A549 treated with Hydrocortisone at 1 μM for 4 hours (cell line): ENCODE data around the gene TMEM240. TPM values are rescaled to one million over a fixed set of nuclear protein-coding genes. Genes with fewer than 3 reads are reported as not detected.

Experiments
- total RNA-seq: library from RNA; stranded (reverse); fragments of 200-300 nt; extraction: Qiagen RNA extraction; gene quantifications from 5 replicates; pipeline ENCODE4 v1.2.3, GENCODE V29; 2022

Gene TMEM240
- total RNA-seq = 0.24 to 0.70 TPM (median 0.38 TPM) in 4 of 5 replicates, not detected in the other

DNA sequence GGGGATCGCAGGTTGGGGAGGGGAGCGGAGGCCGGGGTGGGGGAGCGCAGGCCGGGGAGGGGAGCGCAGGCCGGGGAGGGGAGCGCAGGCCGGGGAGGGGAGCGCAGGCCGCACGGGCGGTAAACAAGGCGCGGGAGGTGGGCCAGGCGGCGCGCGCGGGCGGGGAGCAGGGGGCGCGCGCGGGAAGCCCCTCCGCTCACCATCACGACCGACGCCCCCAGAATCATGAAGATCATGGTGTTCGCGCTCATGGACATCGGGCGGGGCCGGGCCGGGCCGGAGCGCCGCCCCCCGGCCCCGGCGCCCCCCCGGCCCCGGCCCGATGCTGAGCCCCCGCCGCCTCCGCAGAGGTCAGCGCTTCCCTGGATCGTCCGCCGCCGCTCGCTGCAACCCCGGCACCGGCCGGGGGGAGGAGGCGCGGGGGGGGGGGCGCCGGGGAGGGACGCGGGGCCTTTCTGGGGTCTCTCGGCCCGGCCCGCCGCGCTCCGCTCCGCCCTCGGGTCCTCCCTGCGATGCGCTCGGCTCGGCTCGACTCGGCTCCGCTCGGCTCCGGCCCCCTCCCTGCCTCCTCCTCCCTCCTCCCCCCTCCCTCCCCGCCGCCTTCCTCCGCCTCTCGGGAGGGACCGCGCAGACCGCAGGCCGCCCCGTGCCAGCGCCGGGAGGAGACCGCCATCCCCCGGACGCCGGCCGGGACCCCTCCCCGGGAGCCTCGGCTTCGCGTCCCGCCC, at the start of gene TMEM240:
TSS of gene TMEM240 (minus strand) at position 535 of the 728 bp plus-strand sequence. CDS start at position 257, 278 bp downstream.

GRCh38 chr1:1574721-1575537, 34.5 kb upstream of the TMEM240 start, which contains the start of gene SSU72:
TSS of gene SSU72 (minus strand) at chr1:1574863. CDS start at chr1:1574557, 306 bp downstream.

GRCh38 chr1:1511533-1512285, 28.7 kb downstream of the TMEM240 start, which contains the start of gene ATAD3A:
TSS of gene ATAD3A (plus strand) at chr1:1512162. CDS start at chr1:1512269, 107 bp downstream.

Other genes starting within 250 kb of the TMEM240 start
- gene ACAP3, start 232.7 kb downstream of the TMEM240 start, total RNA-seq = 12.0 to 17.3 TPM (median 13.6 TPM) in 5 replicates
- gene PUSL1, start 232.0 kb downstream of the TMEM240 start, total RNA-seq = 14.3 to 24.7 TPM (median 22.7 TPM) in 5 replicates
- 53.7 to 59.5 TPM (median 54.7 TPM) in 5 replicates for gene INTS11, start 216.0 kb downstream of the TMEM240 start, total RNA-seq
- 17.2 to 23.3 TPM (median 21.9 TPM) in 5 replicates for gene CPTP, start 215.8 kb downstream of the TMEM240 start, total RNA-seq
- 0.07 to 0.24 TPM (median 0.20 TPM) in 5 replicates for gene TAS1R3, start 209.3 kb downstream of the TMEM240 start, total RNA-seq
- 50.0 to 68.0 TPM (median 63.0 TPM) in 5 replicates for gene DVL1, start 191.2 kb downstream of the TMEM240 start, total RNA-seq
- 0.12 to 0.25 TPM (median 0.16 TPM) in 5 replicates for gene MXRA8, start 182.1 kb downstream of the TMEM240 start, total RNA-seq
- 95.4 to 183 TPM (median 168 TPM) in 5 replicates for gene AURKAIP1, start 165.4 kb downstream of the TMEM240 start, total RNA-seq
- gene CCNL2, start 141.3 kb downstream of the TMEM240 start, total RNA-seq = 42.3 to 54.3 TPM (median 50.5 TPM) in 5 replicates
- 128 to 154 TPM (median 130 TPM) in 5 replicates for gene MRPL20, start 133.3 kb downstream of the TMEM240 start, total RNA-seq
- 0.06 to 0.14 TPM (median 0.14 TPM) in 3 of 5 replicates, not detected in the others for gene ANKRD65, start 119.3 kb downstream of the TMEM240 start, total RNA-seq
- gene VWA1, start 104.9 kb downstream of the TMEM240 start, total RNA-seq = 4.1 to 15.8 TPM (median 12.9 TPM) in 5 replicates
- gene ATAD3C, start 90.9 kb downstream of the TMEM240 start, total RNA-seq = not detected in 5 replicates
- gene ATAD3B, start 68.9 kb downstream of the TMEM240 start, total RNA-seq = 1.3 to 3.2 TPM (median 2.9 TPM) in 5 replicates
- 31.1 to 37.8 TPM (median 35.1 TPM) in 5 replicates for gene ATAD3A, start 28.5 kb downstream of the TMEM240 start, total RNA-seq
- gene SSU72, start 34.2 kb upstream of the TMEM240 start, total RNA-seq = 83.9 to 108 TPM (median 103 TPM) in 5 replicates
- gene FNDC10, start 59.5 kb upstream of the TMEM240 start, total RNA-seq = 5.5 to 8.9 TPM (median 7.8 TPM) in 5 replicates
- gene MIB2, start 74.9 kb upstream of the TMEM240 start, total RNA-seq = 10.6 to 18.3 TPM (median 16.8 TPM) in 5 replicates
- 0.33 to 0.79 TPM (median 0.50 TPM) in 5 replicates for gene MMP23B, start 91.5 kb upstream of the TMEM240 start, total RNA-seq
- gene CDK11B, start 118.4 kb upstream of the TMEM240 start, total RNA-seq = 24.0 to 27.3 TPM (median 24.7 TPM) in 5 replicates
- gene SLC35E2B, start 152.2 kb upstream of the TMEM240 start, total RNA-seq = 10.5 to 13.1 TPM (median 12.6 TPM) in 5 replicates
- gene CDK11A, start 183.7 kb upstream of the TMEM240 start, total RNA-seq = 19.4 to 24.3 TPM (median 20.4 TPM) in 5 replicates
- gene NADK, start 237.8 kb upstream of the TMEM240 start, total RNA-seq = 37.0 to 41.2 TPM (median 39.2 TPM) in 5 replicates